T-helper 1 cell treated with Interleukin-12 subunit alpha and Interleukin-12 subunit beta and Interleukin-4 antibody, amounts not matched to agents 30 μg/mL and 1 μg/mL, for 36 hours (primary cell): ENCODE results near the gene SATB2.

ENCODE experiments used
- H3K27ac Mint-ChIP-seq: one replicate; pipeline ENCODE4 v1.8.0; 2021; ENCODE audit warnings: mild to moderate bottlenecking, mixed read lengths
- H3K27me3 Mint-ChIP-seq: one replicate; pipeline ENCODE4 v1.8.0; 2021; ENCODE audit warnings: low read depth, mixed read lengths
- H3K36me3 Mint-ChIP-seq: one replicate; pipeline ENCODE4 v1.8.0; 2021; ENCODE audit warnings: low read depth, mixed read lengths
- H3K4me1 Mint-ChIP-seq: one replicate; pipeline ENCODE4 v1.8.0; 2021; ENCODE audit warnings: low read depth, mixed read lengths
- H3K4me3 Mint-ChIP-seq: one replicate; pipeline ENCODE4 v1.8.0; 2021; ENCODE audit warnings: mild to moderate bottlenecking, moderate library complexity, mixed read lengths
- H3K9me3 Mint-ChIP-seq: one replicate; pipeline ENCODE4 v1.8.0; 2021; ENCODE audit warnings: mixed read lengths

The SATB2 gene

DNA sequence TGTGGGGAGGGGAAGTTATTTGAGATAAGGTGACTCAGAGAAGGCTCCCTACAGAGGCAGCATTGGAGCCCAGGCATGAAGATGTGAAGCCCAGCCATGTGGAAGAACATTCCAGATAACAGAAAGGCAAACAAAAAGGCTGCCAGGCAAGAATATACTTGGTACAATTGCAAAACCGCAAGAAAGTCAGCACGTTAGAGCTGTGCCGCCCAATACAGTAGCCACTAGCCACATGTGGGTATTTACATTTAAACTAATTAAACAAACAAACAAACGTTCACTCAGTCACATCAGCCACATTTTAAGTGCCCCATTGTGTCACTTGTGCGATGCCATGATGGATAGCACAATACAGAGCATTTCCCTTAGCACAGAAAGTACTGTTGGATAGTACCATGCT, 179.6 kb downstream of the SATB2 start:
- no peaks in the 10 kb centered on the region for H3K9me3 Mint-ChIP-seq
- H3K4me1 Mint-ChIP-seq: no peaks in the 10 kb centered on the region
- H3K36me3 Mint-ChIP-seq: no peaks in the 10 kb centered on the region
- no peaks in the 10 kb centered on the region for H3K27me3 Mint-ChIP-seq
- H3K4me3 Mint-ChIP-seq: no peak overlapping the region
- no peak overlapping the region for H3K27ac Mint-ChIP-seq

DNA sequence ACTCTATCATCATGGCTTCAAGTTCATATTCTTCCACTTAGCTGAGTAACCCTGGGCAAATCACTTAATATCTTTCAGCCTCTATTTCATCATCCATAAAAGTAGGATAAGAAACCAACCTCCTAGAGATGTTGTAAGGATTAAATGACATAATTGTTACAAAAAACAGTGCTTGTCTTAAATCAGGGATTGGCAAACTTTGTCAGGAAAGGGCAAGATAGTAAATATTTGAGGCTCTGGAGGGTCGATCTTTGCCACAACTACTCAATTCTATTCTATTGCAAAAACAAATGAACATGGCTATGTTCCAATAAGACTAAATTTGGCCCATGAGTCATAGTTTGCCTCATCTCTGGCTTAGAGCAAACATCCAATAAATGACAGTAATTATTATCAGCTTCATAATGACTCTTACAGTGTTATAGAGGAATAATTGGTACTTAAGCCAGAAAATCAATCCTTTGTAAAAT, 184.7 kb downstream of the SATB2 start:
- H3K4me1 Mint-ChIP-seq: no peaks in the 10 kb centered on the region
- H3K27me3 Mint-ChIP-seq: no peaks in the 10 kb centered on the region
- no peaks in the 10 kb centered on the region for H3K36me3 Mint-ChIP-seq
- no peaks in the 10 kb centered on the region for H3K9me3 Mint-ChIP-seq
- no peak overlapping the region for H3K27ac Mint-ChIP-seq
- no peak overlapping the region for H3K4me3 Mint-ChIP-seq

DNA sequence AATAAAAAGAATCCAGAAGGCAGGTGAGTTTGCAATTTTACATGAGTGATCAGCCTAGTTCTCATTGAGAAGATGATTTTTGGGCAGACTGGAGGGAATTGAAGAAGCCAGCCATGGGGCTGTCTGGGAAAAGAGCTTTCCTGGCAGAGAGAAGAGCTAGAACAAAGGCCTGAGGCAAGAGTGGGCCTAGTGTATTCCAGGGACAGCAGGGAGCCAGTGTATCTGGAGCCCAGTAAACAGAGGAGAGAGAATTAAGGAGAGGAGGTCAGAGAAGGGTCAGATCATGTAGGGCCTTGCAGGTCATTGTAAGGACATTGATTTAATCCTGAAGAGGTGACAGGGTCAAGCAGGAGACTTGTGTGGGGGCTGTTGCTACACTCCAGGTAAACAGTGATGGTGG, 195.8 kb downstream of the SATB2 start:
- no peak overlapping the region for H3K27ac Mint-ChIP-seq
- H3K4me1 Mint-ChIP-seq: no peaks in the 10 kb centered on the region
- H3K4me3 Mint-ChIP-seq: no peak overlapping the region
- H3K36me3 Mint-ChIP-seq: no peaks in the 10 kb centered on the region
- H3K9me3 Mint-ChIP-seq: peaks cover 19% of the 10 kb centered on the region
- H3K27me3 Mint-ChIP-seq: no peaks in the 10 kb centered on the region

DNA sequence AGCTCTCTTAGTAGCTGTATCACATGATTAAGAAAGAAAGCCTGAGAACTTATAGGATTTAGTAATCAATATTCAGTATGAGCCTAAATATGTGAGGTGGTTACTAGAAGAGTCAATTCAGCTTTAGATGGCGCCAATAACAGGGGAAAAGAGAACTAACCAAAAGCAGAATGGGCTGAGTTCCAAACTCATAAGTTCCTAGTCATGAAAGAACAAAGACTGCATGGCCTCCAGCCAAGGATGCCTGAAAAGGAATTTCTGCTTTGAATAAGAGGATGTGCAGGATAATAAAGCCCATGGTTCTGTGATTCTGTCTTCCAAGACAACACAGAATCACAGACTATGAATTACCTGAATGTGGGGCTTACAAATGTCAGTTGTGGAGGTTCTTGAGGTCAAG, 196.5 kb downstream of the SATB2 start:
- H3K36me3 Mint-ChIP-seq: no peaks in the 10 kb centered on the region
- H3K27ac Mint-ChIP-seq: no peak overlapping the region
- no peaks in the 10 kb centered on the region for H3K27me3 Mint-ChIP-seq
- H3K4me3 Mint-ChIP-seq: no peak overlapping the region
- peaks cover 19% of the 10 kb centered on the region for H3K9me3 Mint-ChIP-seq
- no peaks in the 10 kb centered on the region for H3K4me1 Mint-ChIP-seq

GRCh38 chr2:199259671-199260070, 198.1 kb downstream of the SATB2 start:
- Mint-ChIP-seq H3K4me3 (no peak overlapping the region), H3K9me3 (peaks cover 19% of the 10 kb centered on the region), H3K4me1 (no peaks in the 10 kb centered on the region), H3K27me3 (no peaks in the 10 kb centered on the region), H3K27ac (no peak overlapping the region), H3K36me3 (no peaks in the 10 kb centered on the region)

- Mint-ChIP-seq H3K4me3 (no peak overlapping the region), H3K36me3 (no peaks in the 10 kb centered on the region), H3K27ac (no peak overlapping the region), H3K27me3 (no peaks in the 10 kb centered on the region), H3K4me1 (no peaks in the 10 kb centered on the region), H3K9me3 (peaks cover 12% of the 10 kb centered on the region)
Observed at GRCh38 chr2:199258291-199258690, 199.4 kb downstream of the SATB2 start.

GRCh38 chr2:199257261-199258224, 200.2 kb downstream of the SATB2 start:
- no peaks in the 10 kb centered on the region for H3K27me3 Mint-ChIP-seq
- no peaks in the 10 kb centered on the region for H3K36me3 Mint-ChIP-seq
- no peak overlapping the region for H3K4me3 Mint-ChIP-seq
- no peaks in the 10 kb centered on the region for H3K4me1 Mint-ChIP-seq
- H3K27ac Mint-ChIP-seq: no peak overlapping the region
- H3K9me3 Mint-ChIP-seq: peaks cover 9% of the 10 kb centered on the region

DNA sequence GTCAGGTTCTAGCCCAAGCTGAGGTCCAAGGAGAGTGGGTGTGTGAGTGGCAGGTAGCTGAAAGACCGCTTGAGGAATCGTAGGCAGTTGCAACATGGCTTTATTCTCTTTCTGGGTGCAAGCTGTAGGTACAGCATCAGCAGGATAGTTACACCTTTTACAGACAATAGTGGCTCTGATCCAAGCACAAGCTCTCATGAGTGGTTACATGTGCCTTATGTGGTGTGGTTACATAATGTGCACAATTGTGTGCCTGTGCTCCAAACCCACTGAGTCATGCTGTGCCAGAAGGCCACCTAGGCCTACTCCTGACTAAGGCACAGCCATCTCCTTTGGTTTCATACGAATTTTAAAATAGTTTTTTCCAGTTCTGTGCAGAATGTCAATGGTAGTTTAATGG, 227.6 kb downstream of the SATB2 start:
- H3K4me3 Mint-ChIP-seq: no peak overlapping the region
- peaks cover 2% of the 10 kb centered on the region for H3K4me1 Mint-ChIP-seq
- H3K27ac Mint-ChIP-seq: no peak overlapping the region
- H3K36me3 Mint-ChIP-seq: no peaks in the 10 kb centered on the region
- H3K27me3 Mint-ChIP-seq: no peaks in the 10 kb centered on the region
- H3K9me3 Mint-ChIP-seq: peaks cover 5% of the 10 kb centered on the region

DNA sequence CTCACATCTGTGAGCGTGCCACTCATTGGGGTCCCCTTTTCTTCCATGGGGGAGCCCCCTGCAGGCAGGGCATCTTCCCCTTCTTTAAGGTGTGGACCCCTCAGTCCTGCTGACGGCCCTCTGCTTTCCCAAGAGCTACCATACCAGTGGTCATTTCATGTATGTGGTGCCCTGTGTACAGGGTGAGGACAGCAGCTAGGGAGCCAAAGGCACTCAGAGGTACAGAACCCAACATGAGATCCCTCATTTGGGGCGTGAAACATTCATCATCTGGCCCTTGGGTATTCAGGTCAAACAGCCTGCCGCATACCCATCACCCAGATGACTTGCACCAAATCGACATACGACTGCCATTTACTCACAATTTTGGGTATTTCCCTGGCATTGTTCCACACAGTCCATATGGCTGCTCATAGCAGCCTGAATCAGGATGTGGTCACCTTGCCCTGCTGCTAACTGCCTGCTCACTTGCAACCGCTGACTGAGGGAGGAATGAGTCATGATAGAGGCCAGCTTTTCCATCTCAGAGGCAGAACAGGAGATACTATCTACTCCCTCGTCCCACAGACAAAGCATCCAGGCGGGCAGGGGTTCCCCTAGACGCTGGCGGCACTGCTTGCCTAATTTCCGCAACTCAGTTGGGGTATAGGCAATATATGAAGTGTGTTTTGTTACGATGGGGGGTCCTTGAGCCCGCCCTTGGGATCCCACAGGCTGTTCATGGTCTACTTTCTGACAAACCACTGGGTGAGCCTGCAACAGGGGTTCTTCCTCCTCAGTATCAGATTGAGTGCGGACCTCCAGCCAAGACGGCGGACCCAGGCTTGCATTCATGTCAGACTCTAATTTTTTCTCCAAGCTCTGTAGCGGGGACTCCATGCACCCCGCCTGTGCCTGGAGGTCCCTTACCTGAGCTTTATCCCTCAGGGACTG, 228.6 kb downstream of the SATB2 start:
- H3K4me3 Mint-ChIP-seq: no peak overlapping the region
- H3K27ac Mint-ChIP-seq: no peak overlapping the region
- H3K9me3 Mint-ChIP-seq: peaks cover 5% of the 10 kb centered on the region
- H3K27me3 Mint-ChIP-seq: no peaks in the 10 kb centered on the region
- peaks cover 2% of the 10 kb centered on the region for H3K4me1 Mint-ChIP-seq
- no peaks in the 10 kb centered on the region for H3K36me3 Mint-ChIP-seq

DNA sequence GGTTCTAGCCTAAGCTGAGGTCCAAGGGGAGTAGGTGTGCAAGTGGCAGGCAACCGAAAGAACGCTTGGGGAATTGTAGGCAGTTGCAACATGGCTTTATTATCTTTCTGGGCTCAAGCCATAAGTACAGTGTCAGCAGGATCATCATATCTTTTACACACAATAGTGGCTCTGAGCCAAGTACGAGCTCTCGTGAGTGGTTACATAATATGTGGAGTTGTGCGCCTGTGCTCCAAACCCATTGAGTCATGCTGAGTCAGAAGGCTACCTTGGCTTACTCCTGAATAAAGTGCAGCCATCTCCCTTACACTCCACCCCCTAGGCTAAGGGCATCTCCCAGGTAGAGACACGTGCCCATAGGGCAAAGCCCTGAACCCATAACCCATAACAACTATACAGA, 233.9 kb downstream of the SATB2 start:
- no peaks in the 10 kb centered on the region for H3K27me3 Mint-ChIP-seq
- no peaks in the 10 kb centered on the region for H3K36me3 Mint-ChIP-seq
- H3K4me3 Mint-ChIP-seq: no peak overlapping the region
- peaks cover 5% of the 10 kb centered on the region for H3K9me3 Mint-ChIP-seq
- H3K27ac Mint-ChIP-seq: no peak overlapping the region
- H3K4me1 Mint-ChIP-seq: no peaks in the 10 kb centered on the region

GRCh38 chr2:199220920-199221319, 236.8 kb downstream of the SATB2 start:
- no peaks in the 10 kb centered on the region for H3K36me3 Mint-ChIP-seq
- no peaks in the 10 kb centered on the region for H3K9me3 Mint-ChIP-seq
- no peaks in the 10 kb centered on the region for H3K27me3 Mint-ChIP-seq
- peaks cover 2% of the 10 kb centered on the region for H3K4me1 Mint-ChIP-seq
- no peak overlapping the region for H3K27ac Mint-ChIP-seq
- H3K4me3 Mint-ChIP-seq: no peak overlapping the region

DNA sequence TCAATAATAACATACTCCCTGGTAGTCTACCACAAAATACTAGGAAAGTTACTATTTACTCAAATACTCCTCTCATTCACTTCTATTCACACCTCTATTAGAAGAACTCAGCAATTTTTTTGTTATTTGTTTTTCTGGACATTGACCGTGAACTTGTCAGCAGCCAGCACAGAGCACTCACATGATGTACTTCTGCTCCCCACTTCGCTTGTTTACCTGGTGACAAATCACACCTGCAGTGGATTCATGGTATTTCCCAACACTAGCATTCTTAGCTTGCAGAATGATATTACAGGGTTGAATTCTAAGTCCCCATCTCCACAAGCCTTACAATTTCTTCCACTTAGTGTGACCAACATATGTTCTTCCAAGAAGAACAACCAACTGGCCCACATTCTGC, 238.2 kb downstream of the SATB2 start:
- Mint-ChIP-seq H3K4me3 (no peak overlapping the region), H3K27ac (no peak overlapping the region), H3K9me3 (no peaks in the 10 kb centered on the region), H3K27me3 (no peaks in the 10 kb centered on the region), H3K36me3 (no peaks in the 10 kb centered on the region), H3K4me1 (peaks cover 2% of the 10 kb centered on the region)
